Testis (tissue), 3 donors: ENCODE data around the gene AFAP1L2. TPM values are rescaled to one million over a fixed set of nuclear protein-coding genes. Genes with fewer than 3 reads are reported as not detected.

Experiments used
- DNase-seq: peaks from one replicate; pipeline ENCODE4 v3.0.0-alpha.2; 2019
- H3K27ac ChIP-seq, 2 donors: fragments of 200-600 bp; sonication (generic); one replicate each; pipeline ENCODE4 v1.5.1; 2019
- H3K27me3 ChIP-seq: fragments of 200-600 bp; sonication (generic); one replicate; pipeline ENCODE4 v1.5.1; 2019
- H3K36me3 ChIP-seq: fragments of 200-600 bp; sonication (generic); one replicate; pipeline ENCODE4 v1.5.1; 2017; ENCODE audit warnings: low read depth; ENCODE audit errors: missing control alignments
- H3K4me1 ChIP-seq: fragments of 200-600 bp; sonication (generic); one replicate; pipeline ENCODE4 v1.5.1; 2019
- H3K4me3 ChIP-seq, 2 donors: fragments of 200-600 bp; sonication (generic); one replicate each; pipeline ENCODE4 v1.5.1; 2017 to 2019
- H3K9me3 ChIP-seq: fragments of 200-600 bp; sonication (generic); one replicate; pipeline ENCODE4 v1.5.1; 2017
- POLR2A ChIP-seq: fragments of 450-650 bp; IDR thresholded peaks from one replicate; pipeline ENCODE4 v1.6.1; 2017; ENCODE audit warnings: antibody characterized with exemption, mild to moderate bottlenecking, moderate library complexity
- WGBS, 2 donors: methylation state at CpG; one replicate each; pipeline ENCODE4 v1.1.5; 2018; 5-methylcytosine and 5-hydroxymethylcytosine counted together
- intact Hi-C: fragments of 100-400 bp; cut with DNase I; formaldehyde crosslinking; loops from one replicate; pipeline ENCODE4 v1.15.1; 2023; ENCODE audit warnings: low total_unique reads
- polyA plus RNA-seq: library from polyadenylated mRNA; stranded (reverse); fragments of 350-450 nt; fragmentation: Illumina TruSeq; extraction: RNeasy Lipid Tissue Mini Kit (QIAGEN cat#74804); gene quantifications from one replicate; pipeline ENCODE4 v1.2.3, GENCODE V29; 2014; ENCODE audit warnings: low read depth, low replicate concordance; ENCODE audit not compliant: insufficient read depth
- total RNA-seq, 2 donors: library from RNA; depleted of rRNA; stranded (reverse); fragments of >200 nt; gene quantifications; one replicate each; pipeline ENCODE4 v1.2.3, GENCODE V29; 2016
- TF ChIP-seq, protein P1 (sequence below), 3 experiments: fragments of 450-650 bp in 2 of 3; fragments of 200-600 bp in 1 of 3; sonication (generic) in 1 of 3; IDR thresholded peaks; one replicate each; pipeline ENCODE4 v1.5.1; 2016 to 2019; ENCODE audit warnings: antibody characterized with exemption in 3 of 3, mild to moderate bottlenecking in 2 of 3, moderate library complexity in 1 of 3

The AFAP1L2 gene
- total and polyA plus RNA-seq, 3 donors from 2014 or later: 4.0 to 7.4 (median 6.9) TPM

DNA sequence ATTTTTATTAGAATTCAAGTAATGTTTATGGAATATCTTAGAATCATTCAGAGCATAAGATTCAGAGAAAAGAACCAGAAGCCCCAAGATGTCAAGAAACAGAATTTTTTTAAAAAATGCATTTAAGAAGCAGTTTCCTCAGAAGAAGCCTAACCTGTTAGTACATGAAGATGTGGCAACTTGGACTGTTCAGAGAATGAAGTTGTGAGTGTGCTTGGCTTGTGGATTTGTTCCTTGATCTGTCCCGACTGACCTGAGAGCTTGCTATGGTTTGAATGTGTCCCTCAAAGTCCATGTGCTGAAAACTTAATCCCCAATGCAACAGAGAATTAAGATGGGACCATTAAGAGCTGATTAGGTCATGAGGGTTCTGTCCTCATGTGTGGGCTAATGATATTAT, 13.8 kb upstream of the AFAP1L2 start:
- H3K4me3 ChIP-seq: no peak overlapping the region
- intact Hi-C loops: no loop called here
- TF ChIP-seq, protein P1, sequence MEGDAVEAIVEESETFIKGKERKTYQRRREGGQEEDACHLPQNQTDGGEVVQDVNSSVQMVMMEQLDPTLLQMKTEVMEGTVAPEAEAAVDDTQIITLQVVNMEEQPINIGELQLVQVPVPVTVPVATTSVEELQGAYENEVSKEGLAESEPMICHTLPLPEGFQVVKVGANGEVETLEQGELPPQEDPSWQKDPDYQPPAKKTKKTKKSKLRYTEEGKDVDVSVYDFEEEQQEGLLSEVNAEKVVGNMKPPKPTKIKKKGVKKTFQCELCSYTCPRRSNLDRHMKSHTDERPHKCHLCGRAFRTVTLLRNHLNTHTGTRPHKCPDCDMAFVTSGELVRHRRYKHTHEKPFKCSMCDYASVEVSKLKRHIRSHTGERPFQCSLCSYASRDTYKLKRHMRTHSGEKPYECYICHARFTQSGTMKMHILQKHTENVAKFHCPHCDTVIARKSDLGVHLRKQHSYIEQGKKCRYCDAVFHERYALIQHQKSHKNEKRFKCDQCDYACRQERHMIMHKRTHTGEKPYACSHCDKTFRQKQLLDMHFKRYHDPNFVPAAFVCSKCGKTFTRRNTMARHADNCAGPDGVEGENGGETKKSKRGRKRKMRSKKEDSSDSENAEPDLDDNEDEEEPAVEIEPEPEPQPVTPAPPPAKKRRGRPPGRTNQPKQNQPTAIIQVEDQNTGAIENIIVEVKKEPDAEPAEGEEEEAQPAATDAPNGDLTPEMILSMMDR (IDR thresholded peaks at IDR 0.05): no peak
- no peak for TF ChIP-seq POLR2A
- WGBS, 2 donors: 91 to 97% methylated on average over 1 of the region's 1 CpG
- H3K9me3 ChIP-seq: no peaks in the 10 kb centered on the region
- H3K4me1 ChIP-seq: no peaks in the 10 kb centered on the region
- no peaks in the 10 kb centered on the region for H3K36me3 ChIP-seq
- no peaks in the 10 kb centered on the region for H3K27me3 ChIP-seq
- H3K27ac ChIP-seq: no peak overlapping the region
- no peak for DNase-seq

DNA sequence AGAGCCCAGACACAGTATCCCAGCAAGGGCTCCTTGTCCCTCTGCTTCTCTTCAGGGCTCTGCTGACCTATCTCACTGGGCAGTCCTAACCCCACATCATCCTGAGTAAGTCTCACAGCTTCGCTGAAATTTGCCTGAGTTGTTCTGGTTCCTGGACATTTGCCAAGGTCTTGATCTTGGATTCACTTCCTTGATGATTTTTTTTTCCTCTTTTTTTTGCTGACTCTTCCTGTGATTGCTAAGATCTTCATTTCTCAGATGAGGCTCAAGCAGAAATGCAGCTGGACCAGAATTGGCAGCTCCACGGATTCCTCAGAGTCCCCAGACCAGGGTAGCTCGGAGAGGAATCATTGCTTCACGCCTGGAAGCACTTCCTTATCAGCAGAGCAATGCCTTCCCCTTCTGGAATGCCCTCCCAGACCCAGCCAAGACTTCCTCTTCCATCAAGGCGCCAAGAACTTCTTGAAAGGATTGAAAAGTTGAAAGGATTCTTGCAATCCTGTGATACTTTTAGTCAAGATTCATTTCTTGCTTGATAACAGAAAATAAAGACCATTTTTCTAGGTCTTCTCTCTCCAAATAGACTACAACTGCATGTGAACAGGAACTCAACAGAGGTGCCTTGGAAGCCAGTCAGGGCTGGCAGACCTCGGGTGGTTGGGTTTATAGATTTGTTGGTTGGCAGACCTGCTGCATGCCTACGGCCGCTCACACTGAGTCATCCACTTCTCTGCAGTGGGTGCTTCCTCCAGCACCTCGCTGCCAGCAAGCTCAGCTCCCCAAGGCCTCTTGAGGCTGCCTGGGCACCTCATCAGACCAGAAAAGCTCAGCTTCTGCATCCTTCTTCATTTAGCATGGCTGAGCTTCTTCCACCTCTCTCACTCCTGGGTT, 8.8 kb upstream of the AFAP1L2 start:
- TF ChIP-seq, protein P1 (IDR thresholded peaks at IDR 0.05): no peak
- TF ChIP-seq POLR2A: no peak
- Histone ChIP-seq H3K4me3 (no peak overlapping the region), H3K9me3 (no peaks in the 10 kb centered on the region), H3K4me1 (no peaks in the 10 kb centered on the region), H3K27me3 (no peaks in the 10 kb centered on the region), H3K27ac (no peak overlapping the region), H3K36me3 (no peaks in the 10 kb centered on the region)
- intact Hi-C loops: no loop called here
- 62 to 63% methylated on average over 8 to 9 of the region's 9 CpGs for WGBS, 2 donors
- DNase-seq: no peak

DNA sequence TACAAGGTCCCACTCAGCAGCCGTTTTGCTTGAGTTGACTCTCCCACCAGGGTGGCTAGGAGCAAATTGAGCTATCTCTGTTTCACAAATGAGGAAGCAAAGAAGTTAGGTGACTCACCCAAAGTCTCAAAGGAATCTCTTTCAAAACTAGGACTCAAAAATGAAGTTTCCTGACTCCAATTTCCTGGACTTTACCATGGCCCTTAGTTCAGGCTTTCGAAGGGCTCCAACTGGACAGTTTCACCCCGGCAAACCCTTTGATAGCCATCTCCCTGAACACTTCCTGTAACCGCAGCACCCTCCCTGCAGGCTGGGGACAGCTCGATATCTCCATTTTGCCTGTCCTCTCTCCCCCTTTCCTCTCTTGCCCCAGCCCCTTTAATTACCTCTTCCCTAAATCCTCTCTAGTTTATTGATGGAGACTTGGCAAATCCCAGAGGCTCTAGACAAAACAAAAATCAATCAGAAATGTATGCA, 4.7 kb upstream of the AFAP1L2 start:
- intact Hi-C loops: loop anchor here (10.0 kb wide), 1 partner anchor 104 kb away; no protein-coding TSS in a partner anchor
- TF ChIP-seq, protein P1 (IDR thresholded peaks at IDR 0.05): no peak
- no peak for TF ChIP-seq POLR2A
- H3K4me1 ChIP-seq: peaks cover 9% of the 10 kb centered on the region
- H3K36me3 ChIP-seq: no peaks in the 10 kb centered on the region
- H3K9me3 ChIP-seq: no peaks in the 10 kb centered on the region
- no peak overlapping the region for H3K27ac ChIP-seq
- no peaks in the 10 kb centered on the region for H3K27me3 ChIP-seq
- WGBS, 2 donors: 77 to 81% methylated on average over 5 of the region's 5 CpGs
- H3K4me3 ChIP-seq: no peak overlapping the region
- no peak for DNase-seq

DNA sequence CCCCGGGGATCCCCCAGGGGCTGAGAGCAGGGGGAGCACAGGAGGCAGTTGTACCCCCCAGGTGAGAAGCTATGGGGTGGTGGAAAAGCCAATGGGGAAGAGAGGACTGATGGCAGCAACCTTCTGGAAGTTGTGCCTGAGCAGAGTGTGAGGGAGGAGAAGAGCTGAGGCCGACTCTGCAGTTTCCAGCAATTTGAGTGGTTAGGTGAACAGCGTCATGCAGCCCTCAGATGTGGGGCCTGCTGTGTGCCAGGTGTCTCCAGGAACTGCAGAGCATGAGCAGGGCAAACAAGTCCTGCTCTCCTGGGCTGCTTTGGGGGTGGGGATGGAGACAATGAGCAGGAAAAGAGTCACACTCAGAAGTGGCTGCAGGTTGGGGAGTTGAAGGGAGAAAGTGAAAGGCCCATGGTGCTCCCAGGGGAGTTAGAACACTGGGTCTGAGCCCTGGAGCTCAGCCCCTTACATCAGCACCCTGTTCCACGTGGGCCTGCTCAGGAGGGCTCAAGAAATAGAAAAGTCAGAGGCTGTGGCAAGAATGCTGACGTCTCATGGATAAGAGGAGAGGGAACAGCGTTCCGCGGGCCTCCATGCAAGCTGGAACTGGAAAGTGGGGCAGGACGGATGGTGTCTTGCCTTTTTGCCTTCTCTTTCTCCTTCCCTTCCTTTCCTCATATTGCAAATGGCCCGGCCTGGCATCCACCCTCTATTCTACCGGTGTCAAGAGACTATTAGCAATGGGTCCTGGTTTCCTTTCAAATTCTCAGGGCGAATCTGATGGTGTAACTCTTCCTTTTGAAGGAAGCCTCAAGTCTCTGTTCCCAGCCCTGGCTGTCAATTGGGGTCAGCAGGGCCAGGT, 4.0 kb upstream of the AFAP1L2 start:
- TF ChIP-seq, protein P1 (IDR thresholded peaks at IDR 0.05): no peak
- TF ChIP-seq POLR2A: no peak
- no peak for DNase-seq
- no peak overlapping the region for H3K27ac ChIP-seq
- no peak overlapping the region for H3K4me3 ChIP-seq
- no peaks in the 10 kb centered on the region for H3K9me3 ChIP-seq
- no peaks in the 10 kb centered on the region for H3K36me3 ChIP-seq
- no peaks in the 10 kb centered on the region for H3K27me3 ChIP-seq
- intact Hi-C loops: loop anchor here (10.0 kb wide), 1 partner anchor 104 kb away; no protein-coding TSS in a partner anchor
- WGBS, 2 donors: 79 to 83% methylated on average over 12 of the region's 12 CpGs
- peaks cover 14% of the 10 kb centered on the region for H3K4me1 ChIP-seq
